Measurements from ENCODE around the gene IQCK. TPM values are rescaled to one million over a fixed set of nuclear protein-coding genes. Genes with fewer than 3 reads are reported as not detected.
"Not testable (repeated sequence)": the region's sequence is repeated elsewhere in the genome, so short reads cannot be mapped to it uniquely, and the experiment has no call there.

The IQCK gene
- total RNA-seq, 6 experiments from 2014 or later = 2.0 to 4.7 (median 3.9) TPM

GRCh38 chr16:19783363-19784182 is 65.5 kb downstream of the IQCK start:
- no peaks in the 10 kb centered on the region for H3K27me3 ChIP-seq
- TF ChIP-seq CTCF (IDR thresholded peaks at IDR 0.05) = no peak
- no peak overlapping the region for H3K27ac ChIP-seq
- no peaks in the 10 kb centered on the region for H3K4me1 ChIP-seq
- intact Hi-C loops (cut with DNase I) = no loop called here
- H3K36me3 ChIP-seq = no peaks in the 10 kb centered on the region
- no peaks in the 10 kb centered on the region for H3K9me3 ChIP-seq
- DNase-seq (no peak), ATAC-seq (no peak)
- WGBS (ENCODE audit: insufficient coverage, low coverage, low lambda C conversion rate, missing lambda C conversion rate) = 72% methylated on average over 17 of the region's 17 CpGs
- H3K4me3 ChIP-seq = no peak overlapping the region

GRCh38 chr16:19784183-19784736 is 66.2 kb downstream of the IQCK start:
- peak in 1 of 4 donors; percentile 7 for ATAC-seq
- DNase-seq = no peak
- Histone ChIP-seq H3K27ac (no peak overlapping the region), H3K4me1 (no peaks in the 10 kb centered on the region), H3K4me3 (no peak overlapping the region), H3K27me3 (no peaks in the 10 kb centered on the region), H3K36me3 (no peaks in the 10 kb centered on the region), H3K9me3 (no peaks in the 10 kb centered on the region)
- TF ChIP-seq CTCF (IDR thresholded peaks at IDR 0.05) (no peak), POLR2A (IDR thresholded peaks at IDR 0.05) (no peak)
- intact Hi-C loops (cut with DNase I) = no loop called here
- WGBS (ENCODE audit: insufficient coverage, low coverage, low lambda C conversion rate, missing lambda C conversion rate) = 78% methylated on average over 3 of the region's 3 CpGs

GRCh38 chr16:19785081-19785480 is 67.0 kb downstream of the IQCK start:
- Histone ChIP-seq H3K36me3 (no peaks in the 10 kb centered on the region), H3K4me1 (no peaks in the 10 kb centered on the region), H3K9me3 (no peaks in the 10 kb centered on the region), H3K4me3 (no peak overlapping the region), H3K27ac (no peak overlapping the region), H3K27me3 (no peaks in the 10 kb centered on the region)
- intact Hi-C loops (cut with DNase I) = no loop called here
- peak in 1 of 4 donors; percentile 31 for ATAC-seq
- TF ChIP-seq CTCF (IDR thresholded peaks at IDR 0.05) (no peak), POLR2A (IDR thresholded peaks at IDR 0.05) (no peak)
- DNase-seq = no peak
- 100% methylated on average over 1 of the region's 1 CpG for WGBS (ENCODE audit: insufficient coverage, low coverage, low lambda C conversion rate, missing lambda C conversion rate)

GRCh38 chr16:19785512-19786130 is 67.5 kb downstream of the IQCK start:
- Histone ChIP-seq H3K27me3 (no peaks in the 10 kb centered on the region), H3K36me3 (no peaks in the 10 kb centered on the region), H3K9me3 (no peaks in the 10 kb centered on the region), H3K4me1 (no peaks in the 10 kb centered on the region), H3K4me3 (no peak overlapping the region), H3K27ac (no peak overlapping the region)
- ATAC-seq = peak in 2 of 4 donors; percentile 56 to 71
- TF ChIP-seq POLR2A (IDR thresholded peaks at IDR 0.05) = no peak
- no peak for TF ChIP-seq CTCF (IDR thresholded peaks at IDR 0.05)
- intact Hi-C loops (cut with DNase I) = no loop called here
- DNase-seq = no peak
- 42% methylated on average over 9 of the region's 10 CpGs for WGBS (ENCODE audit: insufficient coverage, low coverage, low lambda C conversion rate, missing lambda C conversion rate)

GRCh38 chr16:19801369-19801768 is 83.3 kb downstream of the IQCK start:
- intact Hi-C loops (cut with DNase I); ATAC-seq; H3K27me3 ChIP-seq; DNase-seq; H3K9me3 ChIP-seq; H3K27ac ChIP-seq; H3K4me3 ChIP-seq; H3K4me1 ChIP-seq; H3K36me3 ChIP-seq: not testable (repeated sequence)
- no CpG with 5 or more reads among the region's 5 CpGs for WGBS (ENCODE audit: insufficient coverage, low coverage, low lambda C conversion rate, missing lambda C conversion rate)

GRCh38 chr16:19801824-19802223 is 83.8 kb downstream of the IQCK start:
- no CpG with 5 or more reads among the region's 4 CpGs for WGBS (ENCODE audit: insufficient coverage, low coverage, low lambda C conversion rate, missing lambda C conversion rate)
- H3K27ac ChIP-seq; H3K4me3 ChIP-seq; intact Hi-C loops (cut with DNase I); H3K4me1 ChIP-seq; ATAC-seq; H3K27me3 ChIP-seq; H3K36me3 ChIP-seq; H3K9me3 ChIP-seq; DNase-seq: not testable (repeated sequence)

Measured in right lobe of liver (tissue), 6 donors.